ENCODE results near the gene RHAG. TPM values are rescaled to one million over a fixed set of nuclear protein-coding genes. Genes with fewer than 3 reads are reported as not detected.

RHAG gene
- total RNA-seq, 2 donors from 2014 or later = not detected

- Histone ChIP-seq H3K9ac (ENCODE audit: extremely low read depth, low read length, poor library complexity, severe bottlenecking) (no peak overlapping the region), H3K4me3 (ENCODE audit: low read length) (no peak overlapping the region), H3K27me3 (ENCODE audit: control insufficient read depth, insufficient read depth, low read length, poor library complexity, severe bottlenecking) (peaks cover 40% of the 10 kb centered on the region), H3K27ac (ENCODE audit: low read depth, low read length) (no peak overlapping the region), H3K4me1 (ENCODE audit: control insufficient read depth, insufficient read depth, low read length) (no peaks in the 10 kb centered on the region), H3K9me3 (ENCODE audit: control insufficient read depth, low read length) (no peaks in the 10 kb centered on the region), H3K36me3 (ENCODE audit: control insufficient read depth, insufficient read depth, low read length) (no peaks in the 10 kb centered on the region)
- Mint-ChIP-seq H3K27me3 (ENCODE audit: insufficient read depth) (peaks cover 95% of the 10 kb centered on the region), H3K4me3 (no peak overlapping the region), H3K4me1 (peaks cover 12% of the 10 kb centered on the region), H3K9me3 (no peaks in the 10 kb centered on the region), H3K27ac (no peak overlapping the region), H3K36me3 (ENCODE audit: low read depth) (no peaks in the 10 kb centered on the region)
- WGBS, 2 experiments (ENCODE audit: insufficient coverage in 1 of 2, insufficient read length in 1 of 2) = 86% methylated on average over 1 of the region's 3 CpGs; no CpG with 5 or more reads in 1 of the 2 experiments
- TF ChIP-seq CTCF (conservative IDR thresholded peaks at IDR 0.05) = no peak
- DNase-seq = no peak
These were observed 79.5 kb downstream of the RHAG start for GRCh38 chr6:49557177-49557576.

- no peaks in the 10 kb centered on the region for H3K36me3 Mint-ChIP-seq (ENCODE audit: low read depth)
These were observed 80.2 kb downstream of the RHAG start for GRCh38 chr6:49556429-49556837.

GRCh38 chr6:49555951-49556350 lies 80.7 kb downstream of the RHAG start:
- no peak overlapping the region for H3K27ac Mint-ChIP-seq
- H3K27me3 Mint-ChIP-seq (ENCODE audit: insufficient read depth) = peaks cover 94% of the 10 kb centered on the region
- peaks cover 22% of the 10 kb centered on the region for H3K4me1 Mint-ChIP-seq

More at GRCh38 chr6:49556429-49556837, 80.2 kb downstream of the RHAG start:
- Mint-ChIP-seq H3K9me3 (no peaks in the 10 kb centered on the region), H3K27ac (no peak overlapping the region), H3K27me3 (ENCODE audit: insufficient read depth) (peaks cover 94% of the 10 kb centered on the region), H3K4me3 (no peak overlapping the region), H3K4me1 (peaks cover 17% of the 10 kb centered on the region)
- H3K4me3 ChIP-seq (ENCODE audit: low read length) = no peak overlapping the region
- H3K9ac ChIP-seq (ENCODE audit: extremely low read depth, low read length, poor library complexity, severe bottlenecking) = no peak overlapping the region
- H3K36me3 ChIP-seq (ENCODE audit: control insufficient read depth, insufficient read depth, low read length) = no peaks in the 10 kb centered on the region
- no peaks in the 10 kb centered on the region for H3K9me3 ChIP-seq (ENCODE audit: control insufficient read depth, low read length)
- peak; percentile 70 for DNase-seq
- H3K27ac ChIP-seq (ENCODE audit: low read depth, low read length) = no peak overlapping the region
- TF ChIP-seq CTCF (conservative IDR thresholded peaks at IDR 0.05) = no peak
- peaks cover under 1% of the 10 kb centered on the region for H3K4me1 ChIP-seq (ENCODE audit: control insufficient read depth, insufficient read depth, low read length)
- H3K27me3 ChIP-seq (ENCODE audit: control insufficient read depth, insufficient read depth, low read length, poor library complexity, severe bottlenecking) = peaks cover 43% of the 10 kb centered on the region

More at GRCh38 chr6:49555951-49556350, 80.7 kb downstream of the RHAG start:
- no peaks in the 10 kb centered on the region for H3K9me3 Mint-ChIP-seq
- H3K36me3 Mint-ChIP-seq (ENCODE audit: low read depth) = no peaks in the 10 kb centered on the region
- Histone ChIP-seq H3K36me3 (ENCODE audit: control insufficient read depth, insufficient read depth, low read length) (no peaks in the 10 kb centered on the region), H3K4me3 (ENCODE audit: low read length) (no peak overlapping the region), H3K9ac (ENCODE audit: extremely low read depth, low read length, poor library complexity, severe bottlenecking) (no peak overlapping the region), H3K9me3 (ENCODE audit: control insufficient read depth, low read length) (no peaks in the 10 kb centered on the region), H3K27me3 (ENCODE audit: control insufficient read depth, insufficient read depth, low read length, poor library complexity, severe bottlenecking) (peaks cover 48% of the 10 kb centered on the region), H3K4me1 (ENCODE audit: control insufficient read depth, insufficient read depth, low read length) (peaks cover 4% of the 10 kb centered on the region), H3K27ac (ENCODE audit: low read depth, low read length) (no peak overlapping the region)
- H3K4me3 Mint-ChIP-seq = no peak overlapping the region
- WGBS, 2 experiments (ENCODE audit: insufficient coverage in 1 of 2, insufficient read length in 1 of 2) = 68 to 71% methylated on average over 4 of the region's 4 CpGs
- DNase-seq = no peak
- TF ChIP-seq CTCF (conservative IDR thresholded peaks at IDR 0.05) = no peak

Other genes with a start within 250 kb of the RHAG start
- 10 to 100 TPM; 15.3 to 16.2 TPM for gene MMUT, start 173.6 kb downstream of the RHAG start, total RNA-seq
- 10 to 100 TPM; 13.9 to 22.2 TPM for gene CENPQ, start 173.5 kb downstream of the RHAG start, total RNA-seq
- not detected for gene GLYATL3, start 136.9 kb downstream of the RHAG start, total RNA-seq
- 1 to 10 TPM in 1 of 2 donors, under 1 TPM in 1; 0.81 to 1.7 TPM for gene C6orf141, start 86.2 kb downstream of the RHAG start, total RNA-seq
- not detected for gene CRISP2, start 76.7 kb upstream of the RHAG start, total RNA-seq
- not detected for gene CRISP3, start 107.5 kb upstream of the RHAG start, total RNA-seq
- not detected for gene PGK2, start 150.4 kb upstream of the RHAG start, total RNA-seq
- gene CRISP1, start 229.7 kb upstream of the RHAG start, total RNA-seq = not detected

All from endodermal cell (in vitro differentiated cells).